Activated T-cell treated with anti-CD3 and anti-CD28 coated beads, Interleukin-2, amount 50 U/mL, for 4 hours (primary cell): ENCODE results near the gene GNAS. TPM values are rescaled to one million over a fixed set of nuclear protein-coding genes. Genes with fewer than 3 reads are reported as not detected.

Experiments
- ATAC-seq, 2 donors: fragments of 200-7000 bp; cut with Tn5 transposase; one replicate each; pipeline ENCODE4 v1.10.0; 2021
- DNase-seq: peaks from one replicate; pipeline ENCODE4 v3.0.0-alpha.2; 2020
- H3K27me3 Mint-ChIP-seq: one replicate; pipeline ENCODE4 v1.8.0; 2021; ENCODE audit warnings: low read depth, mixed read lengths
- H3K36me3 Mint-ChIP-seq: one replicate; pipeline ENCODE4 v1.8.0; 2022; ENCODE audit warnings: mixed read lengths; ENCODE audit not compliant: insufficient read depth
- H3K4me1 Mint-ChIP-seq: one replicate; pipeline ENCODE4 v1.8.0; 2021; ENCODE audit warnings: low read depth, mixed read lengths
- H3K4me3 Mint-ChIP-seq: one replicate; pipeline ENCODE4 v1.8.0; 2021; ENCODE audit warnings: mild to moderate bottlenecking, moderate library complexity, mixed read lengths
- H3K9me3 Mint-ChIP-seq: one replicate; pipeline ENCODE4 v1.8.0; 2021; ENCODE audit warnings: mixed read lengths
- total RNA-seq, 3 donors: library from RNA; stranded (reverse); gene quantifications; one replicate each; pipeline ENCODE4 v1.2.1, GENCODE V29; 2021

GNAS gene
- total RNA-seq, 3 donors from 2014 or later = 390 to 448 (median 440) TPM

GRCh38 chr20:58854638-58855471 lies 2.3 kb downstream of the GNAS start:
- DNase-seq (no peak), ATAC-seq (peak in 1 of 2 donors; percentile 17)
- H3K4me3 Mint-ChIP-seq = peak overlapping the region; percentile 49
- H3K36me3 Mint-ChIP-seq = no peaks in the 10 kb centered on the region
- peaks cover 53% of the 10 kb centered on the region for H3K27me3 Mint-ChIP-seq
- peaks cover 18% of the 10 kb centered on the region for H3K4me1 Mint-ChIP-seq
- no peaks in the 10 kb centered on the region for H3K9me3 Mint-ChIP-seq

DNA sequence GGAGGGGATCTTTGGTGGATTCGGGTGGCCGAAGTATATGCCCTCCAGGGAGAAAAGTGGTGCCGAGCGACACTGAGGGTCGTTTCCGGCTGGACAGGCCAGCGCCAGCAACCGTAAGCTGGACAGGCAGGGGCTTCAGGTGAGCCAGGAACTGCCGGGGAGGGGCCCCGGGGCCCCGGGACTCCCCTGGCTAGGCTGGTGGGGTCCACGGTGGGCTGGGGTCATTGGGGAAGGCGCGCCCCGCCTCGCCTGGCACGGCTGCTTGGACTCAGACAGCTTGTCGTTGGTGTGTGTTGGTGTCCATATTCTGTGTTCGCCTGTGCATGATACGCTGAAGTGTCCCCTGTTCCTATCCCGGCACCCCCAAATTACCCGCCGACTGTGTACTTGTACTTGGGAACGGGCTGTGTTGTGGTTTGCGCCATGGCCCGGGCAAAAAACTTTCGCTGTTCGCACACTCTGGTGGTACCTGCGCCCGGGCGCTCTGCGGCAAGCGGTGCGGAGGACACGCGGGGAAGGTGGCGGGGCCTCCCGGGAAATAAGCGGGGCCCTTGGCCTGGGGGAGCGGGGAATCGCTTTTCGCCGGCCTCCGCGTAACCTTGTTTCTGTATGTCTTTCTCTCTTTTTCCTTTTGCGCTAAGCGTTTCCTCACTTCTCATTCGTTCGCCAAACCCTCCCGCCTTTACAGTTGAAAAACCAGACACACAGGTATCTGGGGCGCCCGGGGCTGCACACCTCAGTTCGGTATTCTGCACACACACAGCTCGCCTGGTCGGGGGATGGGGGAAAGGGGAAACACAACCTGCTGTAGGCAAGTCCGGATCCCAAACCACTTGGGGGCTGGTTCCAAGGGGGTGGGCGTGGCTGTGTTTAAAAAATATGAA lies 3.2 kb downstream of the GNAS start:
- Mint-ChIP-seq H3K4me1 (peaks cover 18% of the 10 kb centered on the region), H3K27me3 (peaks cover 49% of the 10 kb centered on the region), H3K36me3 (no peaks in the 10 kb centered on the region), H3K4me3 (peak overlapping the region; percentile 45), H3K9me3 (no peaks in the 10 kb centered on the region)
- ATAC-seq (no peak), DNase-seq (no peak)

DNA sequence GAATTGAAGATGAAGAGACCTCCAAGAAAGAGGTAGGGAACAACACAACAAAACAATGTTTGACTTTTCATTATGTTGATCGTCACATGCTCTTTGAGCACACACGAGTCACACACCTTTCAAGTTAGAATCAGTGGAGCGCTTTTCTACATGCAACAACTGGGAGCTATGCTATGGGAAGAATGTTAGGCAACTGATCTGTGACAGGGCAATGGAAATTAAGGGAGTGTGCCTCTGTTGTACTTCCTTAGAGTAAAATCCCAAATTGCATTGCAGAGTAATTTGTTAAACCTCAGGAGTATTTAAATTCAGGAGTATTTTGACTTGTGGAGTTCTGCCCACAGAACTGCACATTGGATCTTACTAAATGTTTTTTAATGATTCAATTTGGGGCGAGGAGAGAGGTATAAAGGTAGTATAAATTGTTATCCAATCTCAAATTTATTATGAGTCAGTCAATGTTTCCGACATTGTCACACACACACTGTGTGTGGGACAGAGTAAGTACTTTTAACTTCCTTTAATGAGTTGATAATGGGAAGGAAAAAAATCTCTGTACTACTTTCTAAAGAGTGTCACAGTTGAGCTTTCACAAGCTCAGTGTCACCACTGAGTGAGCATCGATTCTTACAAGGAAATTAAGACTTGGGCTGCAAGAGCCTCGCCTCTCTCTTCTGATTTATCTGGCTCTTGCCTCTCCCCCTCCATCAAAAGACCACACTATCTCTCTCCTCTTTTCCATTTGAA lies 10.7 kb downstream of the GNAS start:
- H3K9me3 Mint-ChIP-seq = no peaks in the 10 kb centered on the region
- H3K27me3 Mint-ChIP-seq = peaks cover 22% of the 10 kb centered on the region
- DNase-seq = no peak
- no peak overlapping the region for H3K4me3 Mint-ChIP-seq
- H3K4me1 Mint-ChIP-seq = no peaks in the 10 kb centered on the region
- no peaks in the 10 kb centered on the region for H3K36me3 Mint-ChIP-seq
- ATAC-seq = no peak

- H3K4me3 Mint-ChIP-seq = no peak overlapping the region
- H3K4me1 Mint-ChIP-seq = no peaks in the 10 kb centered on the region
- H3K9me3 Mint-ChIP-seq = no peaks in the 10 kb centered on the region
- peaks cover 18% of the 10 kb centered on the region for H3K27me3 Mint-ChIP-seq
- no peak for DNase-seq
- no peak for ATAC-seq
- no peaks in the 10 kb centered on the region for H3K36me3 Mint-ChIP-seq
Measured at GRCh38 chr20:58864346-58864745, 11.8 kb downstream of the GNAS start.

GRCh38 chr20:58865843-58866242 lies 13.3 kb downstream of the GNAS start:
- Mint-ChIP-seq H3K9me3 (no peaks in the 10 kb centered on the region), H3K27me3 (peaks cover 15% of the 10 kb centered on the region), H3K4me3 (no peak overlapping the region), H3K36me3 (no peaks in the 10 kb centered on the region), H3K4me1 (peaks cover 5% of the 10 kb centered on the region)
- ATAC-seq = no peak
- DNase-seq = no peak

DNA sequence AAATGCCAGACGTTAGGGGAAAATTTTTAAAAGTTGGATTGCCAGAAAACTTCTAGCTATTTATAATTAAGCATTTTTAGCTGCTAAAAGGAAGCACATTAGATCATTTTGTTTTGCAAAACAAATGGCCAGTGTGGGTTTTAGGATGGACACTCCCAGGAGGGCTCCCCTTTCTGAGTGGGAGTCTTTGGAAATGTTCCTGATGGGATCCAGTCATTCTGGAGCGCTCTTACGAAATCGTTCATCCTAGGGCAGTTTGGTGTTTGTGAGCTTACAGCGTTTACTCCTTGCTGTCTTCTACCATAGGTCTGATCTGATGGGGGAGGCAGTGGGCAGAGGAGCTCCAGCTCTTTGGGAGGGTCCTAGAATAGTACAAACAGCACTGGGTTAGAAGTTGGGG lies 14.7 kb downstream of the GNAS start:
- Mint-ChIP-seq H3K27me3 (peaks cover 8% of the 10 kb centered on the region), H3K4me3 (no peak overlapping the region)
- no peak for ATAC-seq

DNA sequence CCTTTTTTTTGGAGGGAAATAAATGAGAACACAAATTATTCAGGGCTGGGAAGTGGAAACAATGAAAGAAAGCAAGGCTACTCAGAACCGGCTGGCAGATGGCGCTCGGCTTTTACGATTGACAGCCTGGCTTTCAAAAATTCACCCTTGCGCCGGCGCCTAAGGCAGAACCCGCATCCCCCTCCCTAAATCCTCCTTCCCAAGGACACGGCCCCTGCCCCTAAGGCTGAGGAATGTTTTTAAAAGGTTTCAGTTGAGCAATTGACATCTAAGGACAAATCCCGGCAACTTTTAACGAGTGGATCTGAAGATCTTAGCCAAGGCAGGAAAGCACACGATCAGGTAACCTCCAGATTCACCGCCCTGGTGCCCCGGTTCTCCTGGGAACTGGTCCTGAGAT lies 16.3 kb downstream of the GNAS start:
- Mint-ChIP-seq H3K36me3 (no peaks in the 10 kb centered on the region), H3K4me1 (peaks cover 5% of the 10 kb centered on the region), H3K4me3 (no peak overlapping the region), H3K9me3 (no peaks in the 10 kb centered on the region), H3K27me3 (peaks cover 3% of the 10 kb centered on the region)
- ATAC-seq (no peak), DNase-seq (no peak)

More for the DNA sequence above, 14.7 kb downstream of the GNAS start:
- H3K9me3 Mint-ChIP-seq = no peaks in the 10 kb centered on the region
- H3K4me1 Mint-ChIP-seq = peaks cover 5% of the 10 kb centered on the region
- H3K36me3 Mint-ChIP-seq = no peaks in the 10 kb centered on the region
- DNase-seq = no peak

GRCh38 chr20:58869662-58870227 lies 17.2 kb downstream of the GNAS start:
- Mint-ChIP-seq H3K27me3 (peaks cover 3% of the 10 kb centered on the region), H3K9me3 (no peaks in the 10 kb centered on the region), H3K4me3 (no peak overlapping the region), H3K36me3 (no peaks in the 10 kb centered on the region), H3K4me1 (peaks cover 5% of the 10 kb centered on the region)
- DNase-seq (no peak), ATAC-seq (no peak)

GRCh38 chr20:58870293-58871014 lies 17.9 kb downstream of the GNAS start:
- Mint-ChIP-seq H3K4me3 (no peak overlapping the region), H3K27me3 (peaks cover 3% of the 10 kb centered on the region), H3K4me1 (peaks cover 5% of the 10 kb centered on the region), H3K36me3 (no peaks in the 10 kb centered on the region), H3K9me3 (no peaks in the 10 kb centered on the region)
- ATAC-seq (peak; percentile 65 to 84), DNase-seq (peak; percentile 55)

DNA sequence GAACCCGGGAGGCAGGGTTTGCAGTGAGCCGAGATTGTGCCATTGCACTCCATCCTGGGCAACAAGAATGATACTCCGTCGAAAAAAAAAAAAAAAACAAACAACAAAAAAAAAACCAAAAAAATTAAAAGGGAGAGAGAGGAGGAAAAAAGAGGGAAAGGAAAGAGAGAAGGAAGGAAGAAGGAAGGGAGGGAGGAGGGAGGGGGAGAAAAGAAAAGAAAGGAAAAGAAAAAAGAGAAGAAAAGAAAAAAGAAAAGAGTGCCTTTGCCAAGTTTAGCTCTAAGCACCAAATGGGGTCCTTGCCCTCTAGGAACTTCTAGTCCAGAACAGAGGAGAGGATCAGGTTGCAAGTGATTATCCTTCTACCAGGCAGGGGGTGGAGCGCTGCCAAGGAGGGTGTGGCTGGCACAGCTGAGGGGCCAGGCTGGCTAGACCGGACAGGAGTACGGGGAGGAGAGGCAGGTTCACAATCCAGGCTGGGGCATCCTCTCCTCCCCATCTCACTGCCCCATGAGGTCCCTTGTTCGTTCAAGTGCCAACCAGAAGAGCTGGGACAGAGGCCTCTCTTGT lies 19.1 kb downstream of the GNAS start:
- no peaks in the 10 kb centered on the region for H3K36me3 Mint-ChIP-seq
- H3K27me3 Mint-ChIP-seq = peaks cover 3% of the 10 kb centered on the region
- ATAC-seq (no peak), DNase-seq (no peak)
- no peak overlapping the region for H3K4me3 Mint-ChIP-seq
- H3K4me1 Mint-ChIP-seq = peaks cover 5% of the 10 kb centered on the region
- H3K9me3 Mint-ChIP-seq = no peaks in the 10 kb centered on the region

DNA sequence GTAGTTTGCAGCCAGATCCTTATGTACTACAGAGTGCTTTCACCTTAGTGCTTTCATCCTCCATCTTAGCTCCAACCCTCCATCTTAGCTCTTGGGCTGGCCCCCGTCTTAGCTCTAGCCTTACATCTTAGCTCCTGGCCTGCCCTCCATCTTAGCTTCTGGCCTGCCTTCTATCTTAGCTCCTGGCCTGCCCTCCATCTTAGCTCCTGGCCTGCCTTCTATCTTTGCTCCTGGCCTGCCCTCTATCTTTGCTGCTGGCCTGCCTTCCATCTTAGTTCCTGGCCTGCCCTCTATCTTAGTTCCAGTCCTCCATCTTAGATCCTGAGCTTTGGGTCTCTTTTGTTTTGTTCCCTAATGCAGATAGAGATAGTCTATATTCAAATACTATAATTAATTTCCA lies 22.0 kb downstream of the GNAS start:
- Mint-ChIP-seq H3K4me1 (peaks cover 16% of the 10 kb centered on the region), H3K36me3 (no peaks in the 10 kb centered on the region), H3K4me3 (no peak overlapping the region), H3K9me3 (no peaks in the 10 kb centered on the region), H3K27me3 (no peaks in the 10 kb centered on the region)
- no peak for ATAC-seq
- no peak for DNase-seq

- DNase-seq = no peak
Measured at GRCh38 chr20:58875111-58875510, 22.6 kb downstream of the GNAS start.

DNA sequence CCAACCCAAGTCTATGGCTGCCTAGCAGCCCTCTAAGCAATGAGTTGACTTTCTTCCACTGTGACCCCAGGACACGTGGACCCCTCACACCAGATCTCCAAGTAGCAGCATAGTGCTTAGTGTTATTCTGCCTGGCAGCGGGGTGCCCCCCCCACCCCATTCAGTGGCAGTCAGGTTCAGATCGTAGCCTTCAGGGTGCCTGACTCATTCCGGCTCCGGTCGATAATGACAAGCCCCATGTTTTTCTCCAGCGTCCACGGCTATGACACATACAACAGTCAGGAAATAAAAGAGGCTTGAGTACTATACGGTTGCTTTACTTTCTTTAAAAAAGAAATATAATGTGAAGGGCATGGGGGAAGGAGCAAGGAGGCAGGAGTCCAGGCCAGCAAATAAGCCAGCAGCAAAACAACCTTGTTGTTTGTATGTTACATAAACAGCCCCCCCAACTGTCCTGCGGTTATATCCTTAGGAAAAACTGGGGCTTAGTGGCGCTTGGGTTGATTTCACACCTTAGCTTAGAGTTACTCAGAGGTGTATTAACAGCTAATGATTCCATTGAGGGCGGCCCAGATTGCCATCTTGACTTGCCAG lies 23.1 kb downstream of the GNAS start:
- ATAC-seq = no peak
- Mint-ChIP-seq H3K4me1 (peaks cover 13% of the 10 kb centered on the region), H3K4me3 (no peak overlapping the region), H3K27me3 (no peaks in the 10 kb centered on the region), H3K9me3 (no peaks in the 10 kb centered on the region), H3K36me3 (no peaks in the 10 kb centered on the region)
- DNase-seq = no peak

More at GRCh38 chr20:58875111-58875510, 22.6 kb downstream of the GNAS start:
- Mint-ChIP-seq H3K9me3 (no peaks in the 10 kb centered on the region), H3K4me1 (peaks cover 15% of the 10 kb centered on the region), H3K36me3 (no peaks in the 10 kb centered on the region), H3K27me3 (no peaks in the 10 kb centered on the region), H3K4me3 (no peak overlapping the region)
- ATAC-seq = no peak
